GM23338 (cell line): Measurements from ENCODE around the gene C1QTNF1. TPM values are rescaled to one million over a fixed set of nuclear protein-coding genes. Genes with fewer than 3 reads are reported as not detected.

Experiments
- ATAC-seq: fragments of 200-7000 bp; cut with Tn5 transposase; 3 replicates; pipeline ENCODE4 v1.9.1; 2020
- DNase-seq: peaks from one replicate; pipeline ENCODE4 v3.0.0-alpha.2; 2015; ENCODE audit warnings: low spot score
- H2AFZ ChIP-seq: fragments of 200-600 bp; sonication (generic); 2 replicates; pipeline ENCODE4 v1.8.0; 2016; ENCODE audit warnings: antibody characterized with exemption, mild to moderate bottlenecking, moderate library complexity
- H3F3A ChIP-seq: fragments of 200-600 bp; sonication (generic); replicated peaks from 2 replicates; pipeline ENCODE4 v1.8.0; 2017; ENCODE audit warnings: antibody characterized with exemption, mixed run types, low read depth
- H3K27ac ChIP-seq: fragments of 200-600 bp; sonication (generic); 2 replicates; pipeline ENCODE4 v1.6.1; 2016; ENCODE audit warnings: low read depth
- H3K27me3 ChIP-seq: fragments of 200-600 bp; sonication (generic); 2 replicates; pipeline ENCODE4 v1.8.0; 2016; ENCODE audit warnings: mild to moderate bottlenecking, mixed run types, moderate library complexity; ENCODE audit not compliant: insufficient read depth
- H3K36me3 ChIP-seq: fragments of 200-600 bp; sonication (generic); 2 replicates; pipeline ENCODE4 v1.8.0; 2016; ENCODE audit warnings: mild to moderate bottlenecking; ENCODE audit not compliant: insufficient read depth
- H3K4me1 ChIP-seq: fragments of 200-600 bp; sonication (generic); 2 replicates; pipeline ENCODE4 v1.8.0; 2016; ENCODE audit warnings: mild to moderate bottlenecking, moderate library complexity; ENCODE audit not compliant: insufficient read depth
- H3K4me2 ChIP-seq: fragments of 200-600 bp; sonication (generic); 2 replicates; pipeline ENCODE4 v1.7.1; 2017; ENCODE audit warnings: mixed run types
- H3K4me3 ChIP-seq: fragments of 200-600 bp; sonication (generic); 2 replicates; pipeline ENCODE4 v1.6.1; 2016; ENCODE audit warnings: mixed run types
- H3K79me2 ChIP-seq: fragments of 200-600 bp; sonication (generic); replicated peaks from 2 replicates; pipeline ENCODE4 v1.8.0; 2017; ENCODE audit warnings: mild to moderate bottlenecking; ENCODE audit not compliant: insufficient read depth
- H3K9me2 ChIP-seq: fragments of 200-600 bp; sonication (generic); 2 replicates; pipeline ENCODE4 v1.8.0; 2017; ENCODE audit not compliant: insufficient read depth
- H4K20me1 ChIP-seq: fragments of 200-600 bp; sonication (generic); replicated peaks from 2 replicates; pipeline ENCODE4 v1.8.0; 2017; ENCODE audit warnings: mild to moderate bottlenecking; ENCODE audit not compliant: insufficient read depth
- H3K27ac Mint-ChIP-seq: 2 replicates; pipeline ENCODE4 v1.8.0; 2020; ENCODE audit warnings: inconsistent platforms, mild to moderate bottlenecking, moderate library complexity, mixed read lengths
- H3K27me3 Mint-ChIP-seq: 3 replicates; pipeline ENCODE4 v1.8.0; 2022; ENCODE audit warnings: low read depth, mild to moderate bottlenecking, moderate library complexity, mixed read lengths, inconsistent platforms; ENCODE audit not compliant: insufficient read depth, poor library complexity
- H3K36me3 Mint-ChIP-seq: 3 replicates; pipeline ENCODE4 v1.8.0; 2021; ENCODE audit warnings: low read depth, mild to moderate bottlenecking, inconsistent platforms, moderate library complexity, mixed read lengths
- H3K4me1 Mint-ChIP-seq: 3 replicates; pipeline ENCODE4 v1.8.0; 2020; ENCODE audit warnings: mild to moderate bottlenecking, inconsistent platforms, mixed read lengths
- H3K4me3 Mint-ChIP-seq: 3 replicates; pipeline ENCODE4 v1.8.0; 2021; ENCODE audit warnings: moderate library complexity, mild to moderate bottlenecking, inconsistent platforms, mixed read lengths
- H3K9me3 Mint-ChIP-seq: 3 replicates; pipeline ENCODE4 v1.8.0; 2020; ENCODE audit warnings: moderate library complexity, mild to moderate bottlenecking, inconsistent platforms, mixed read lengths
- CREB1 ChIP-seq: fragments of 250-450 bp; sonication (Bioruptor Pico); IDR thresholded peaks from 2 replicates; pipeline ENCODE4 v1.5.0; 2020; ENCODE audit warnings: low read depth, mild to moderate bottlenecking, moderate library complexity
- CTCF ChIP-seq, 2 experiments: fragments of 200-600 bp in 1 of 2; sonication (generic) in 1 of 2; conservative IDR thresholded peaks; 2 replicates each; pipeline versions ENCODE4 v1.5.1 to v1.6.1; 2016 to 2017; ENCODE audit warnings: antibody characterized with exemption in 2 of 2, low read depth in 2 of 2, mild to moderate bottlenecking in 2 of 2, moderate library complexity in 1 of 2
- ETS1 ChIP-seq: IDR thresholded peaks from 2 replicates; pipeline ENCODE4 v1.6.1; 2016; ENCODE audit warnings: antibody characterized with exemption
- EZH2phosphoT487 ChIP-seq: fragments of 200-600 bp; sonication (generic); IDR thresholded peaks from one replicate; pipeline ENCODE4 v1.8.1; 2018; ENCODE audit warnings: antibody characterized with exemption; ENCODE audit not compliant: unreplicated experiment
- NANOG ChIP-seq: IDR thresholded peaks from 2 replicates; pipeline ENCODE4 v1.6.1; 2016; ENCODE audit warnings: antibody characterized with exemption, borderline replicate concordance
- POLR2AphosphoS5 ChIP-seq: IDR thresholded peaks from 2 replicates; pipeline ENCODE4 v1.6.1; 2016; ENCODE audit warnings: antibody characterized with exemption, low read depth
- STAT1 ChIP-seq: IDR thresholded peaks from one replicate; pipeline ENCODE4 v1.6.1; 2016; ENCODE audit warnings: antibody characterized with exemption; ENCODE audit not compliant: unreplicated experiment
- ZNF114 ChIP-seq: fragments of 250-450 bp; sonication (Bioruptor Pico); IDR thresholded peaks from 2 replicates; pipeline ENCODE4 v1.5.0; 2020; ENCODE audit warnings: mild to moderate bottlenecking, moderate library complexity
- ZNF331 ChIP-seq: fragments of 250-450 bp; sonication (Bioruptor Pico); IDR thresholded peaks from 2 replicates; pipeline ENCODE4 v1.5.0; 2020; ENCODE audit warnings: low read depth, mild to moderate bottlenecking, moderate library complexity
- ZNF462 ChIP-seq: fragments of 250-450 bp; sonication (Bioruptor Pico); IDR thresholded peaks from 2 replicates; pipeline ENCODE4 v1.5.0; 2020; ENCODE audit warnings: mild to moderate bottlenecking, moderate library complexity
- polyA plus RNA-seq: library from polyadenylated mRNA; unstranded; fragments of >200 nt; fragmentation: Nextera tagmentation; extraction: Ambion mirVana; gene quantifications from 2 replicates; pipeline ENCODE4 v1.2.1, GENCODE V29; 2016
- total RNA-seq: library from RNA; depleted of rRNA; stranded (reverse); fragments of >200 nt; shearing (Covaris generic); gene quantifications from 2 replicates; pipeline ENCODE4 v1.2.3, GENCODE V29; 2014

The C1QTNF1 gene
- total and polyA plus RNA-seq, 2 experiments from 2014 or later, result 1.1 to 1.9 TPM

GRCh38 chr17:78979780-78980623, 44.0 kb upstream of the C1QTNF1 start, which contains the start of gene LGALS3BP:
Gene LGALS3BP (minus strand): TSS chr17:78979923. CDS start chr17:78977191, 2,732 bp downstream.
- DNase-seq (peak; percentile 59), ATAC-seq (peak; percentile 75)
- H3K9me2 ChIP-seq, result no peaks in the 10 kb centered on the region
- Mint-ChIP-seq H3K4me1 (peaks cover 11% of the 10 kb centered on the region), H3K27ac (no peak within 1 kb of the TSS), H3K4me3 (peak within 1 kb of the TSS; percentile 58), H3K27me3 (peaks cover 4% of the 10 kb centered on the region), H3K9me3 (no peaks in the 10 kb centered on the region), H3K36me3 (peaks cover 3% of the 10 kb centered on the region; the same call in 1 of the 3 replicates)
- H3F3A ChIP-seq, result no peaks in the 10 kb centered on the region
- no peaks in the 10 kb centered on the region for H3K27me3 ChIP-seq
- H3K79me2 ChIP-seq, result no peaks in the 10 kb centered on the region
- H3K36me3 ChIP-seq, result no peaks in the 10 kb centered on the region
- H2AFZ ChIP-seq, result peak within 1 kb of the TSS; percentile 92
- H3K4me2 ChIP-seq, result peak within 1 kb of the TSS; percentile 51
- H4K20me1 ChIP-seq, result no peaks in the 10 kb centered on the region
- no peak within 1 kb of the TSS for H3K27ac ChIP-seq
- H3K4me1 ChIP-seq, result no peaks in the 10 kb centered on the region
- TF ChIP-seq STAT1, result no peak
- TF ChIP-seq ZNF331, result no peak
- TF ChIP-seq ETS1, result no peak
- H3K4me3 ChIP-seq, result no peak within 1 kb of the TSS

- ATAC-seq (no peak), DNase-seq (no peak)
- Mint-ChIP-seq H3K27me3 (no peaks in the 10 kb centered on the region), H3K36me3 (no peaks in the 10 kb centered on the region), H3K4me1 (peaks cover 8% of the 10 kb centered on the region), H3K9me3 (no peaks in the 10 kb centered on the region), H3K4me3 (no peak overlapping the region), H3K27ac (no peak overlapping the region)
- Histone ChIP-seq H3K4me3 (no peak overlapping the region), H3K79me2 (no peaks in the 10 kb centered on the region), H4K20me1 (no peaks in the 10 kb centered on the region), H3K9me2 (no peaks in the 10 kb centered on the region), H3F3A (no peaks in the 10 kb centered on the region), H3K4me2 (no peak overlapping the region), H3K4me1 (no peaks in the 10 kb centered on the region), H3K27ac (no peak overlapping the region), H3K27me3 (no peaks in the 10 kb centered on the region), H3K36me3 (no peaks in the 10 kb centered on the region), H2AFZ (no peak overlapping the region)
- TF ChIP-seq CTCF (conservative IDR thresholded peaks at IDR 0.05; ENCODE audit: low read depth in 2 of 2), result no peak
- no peak for TF ChIP-seq STAT1
- no peak for TF ChIP-seq CREB1
- TF ChIP-seq EZH2phosphoT487, result no peak
- TF ChIP-seq NANOG, result no peak
- TF ChIP-seq ZNF462 (CRISPR knock-in tag), result no peak
- no peak for TF ChIP-seq POLR2AphosphoS5
- TF ChIP-seq ZNF114 (CRISPR knock-in tag), result no peak
- no peak for TF ChIP-seq ZNF331
- TF ChIP-seq ETS1, result no peak
Measured at GRCh38 chr17:78980624-78980972, 43.4 kb upstream of the C1QTNF1 start.
